Esophagus squamous epithelium (tissue), 4 donors: ENCODE data around the gene CROCC2.

Source experiments
- CTCF ChIP-seq, 6 experiments: fragments of 450-650 bp in 4 of 6; fragments of 200-600 bp in 2 of 6; sonication (generic) in 2 of 6; IDR thresholded peaks; one replicate each; pipeline ENCODE4 v1.5.1; 2016 to 2019; ENCODE audit warnings: antibody characterized with exemption in 6 of 6, mild to moderate bottlenecking in 4 of 6, moderate library complexity in 4 of 6
- POLR2A ChIP-seq, 4 donors: fragments of 450-650 bp; IDR thresholded peaks; one replicate each; pipeline ENCODE4 v1.6.1; 2017; ENCODE audit warnings: antibody characterized with exemption in 4 of 4, mild to moderate bottlenecking in 4 of 4, moderate library complexity in 3 of 4

DNA sequence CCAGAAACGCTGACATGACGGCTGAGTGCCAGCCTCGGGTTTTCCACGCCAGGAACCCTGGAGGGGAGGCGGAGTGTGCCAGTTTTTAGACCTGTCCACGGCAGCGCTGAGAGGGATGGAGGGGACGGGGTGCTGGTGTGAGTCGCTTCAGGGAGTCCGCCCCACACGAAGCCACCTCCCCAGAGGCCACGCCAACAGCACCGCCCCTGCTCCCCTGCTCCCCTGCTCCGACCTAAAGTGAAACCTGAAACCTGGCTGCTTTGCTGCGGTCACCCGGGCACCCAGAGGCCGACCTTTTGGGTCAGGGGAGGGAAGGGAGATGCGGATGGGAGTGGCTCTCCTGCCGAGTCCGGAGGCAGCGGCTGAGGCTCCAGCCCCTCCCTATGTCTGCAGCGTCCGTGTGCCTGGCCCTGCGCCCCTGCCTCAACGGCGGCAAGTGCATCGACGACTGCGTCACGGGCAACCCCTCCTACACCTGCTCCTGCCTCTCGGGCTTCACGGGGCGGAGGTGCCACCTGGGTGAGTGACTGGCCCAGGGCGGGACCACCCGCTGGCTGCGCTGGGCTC lies 130.3 kb downstream of the CROCC2 start:
- TF ChIP-seq POLR2A (IDR thresholded peaks at IDR 0.05) (no peak), CTCF (IDR thresholded peaks at IDR 0.05) (no peak)
